ENCODE data around the gene ZNF438. TPM values are rescaled to one million over a fixed set of nuclear protein-coding genes. Genes with fewer than 3 reads are reported as not detected.

ZNF438 gene
- total RNA-seq, 2 experiments from 2014 or later, result 3.7 TPM

DNA sequence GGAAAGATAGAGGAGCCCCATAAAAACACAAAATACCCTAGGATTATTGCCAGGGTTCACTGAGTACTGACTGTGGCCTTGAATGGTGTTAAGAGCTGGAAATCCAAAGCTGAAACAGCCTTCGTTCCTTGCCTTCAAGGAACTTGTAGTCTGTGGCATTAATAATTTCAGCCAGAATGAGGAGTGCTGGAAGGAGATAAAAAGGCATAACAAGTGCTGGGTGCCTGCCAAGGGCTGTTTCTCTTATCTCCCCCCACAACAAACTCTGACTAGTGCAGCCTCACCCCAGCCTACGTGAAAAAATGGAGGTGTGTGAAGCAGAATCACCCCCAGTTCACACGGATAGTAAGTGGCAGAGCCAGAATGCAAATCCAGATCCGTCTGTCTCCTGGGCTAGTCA, 203.0 kb downstream of the ZNF438 start:
- intact Hi-C loops (cut with micrococcal nuclease), result no loop called here
- Mint-ChIP-seq H3K9me3 (no peaks in the 10 kb centered on the region), H3K36me3 (no peaks in the 10 kb centered on the region), H3K27ac (no peak overlapping the region), H3K4me1 (ENCODE audit: low read depth) (no peaks in the 10 kb centered on the region), H3K4me3 (no peak overlapping the region), H3K27me3 (no peaks in the 10 kb centered on the region)
- DNase-seq, result no peak
- ChIA-PET CTCF (no interaction called here), POLR2A (no interaction called here)

DNA sequence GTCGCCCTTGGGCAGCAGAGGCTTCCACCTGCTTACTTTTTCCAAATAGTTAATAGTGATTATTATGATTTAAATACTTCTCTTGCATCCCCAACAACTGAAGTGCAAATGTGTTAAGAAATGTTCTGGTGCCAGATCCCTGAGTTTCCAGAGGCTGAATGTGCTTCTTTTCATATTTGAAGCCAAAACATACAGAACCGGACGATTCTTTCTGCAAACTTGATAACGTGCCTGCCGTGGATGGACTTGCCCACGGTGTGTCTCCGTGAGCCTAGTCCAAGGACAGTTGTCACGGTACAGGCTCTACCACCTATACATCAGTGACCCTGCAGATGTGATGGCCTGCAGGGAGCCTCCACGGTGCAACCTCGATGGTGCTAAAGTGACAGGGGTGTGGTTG, 203.5 kb downstream of the ZNF438 start:
- intact Hi-C loops (cut with micrococcal nuclease), result no loop called here
- H3K27ac Mint-ChIP-seq, result no peak overlapping the region
- no peaks in the 10 kb centered on the region for H3K27me3 Mint-ChIP-seq
- no peaks in the 10 kb centered on the region for H3K36me3 Mint-ChIP-seq
- H3K4me1 Mint-ChIP-seq (ENCODE audit: low read depth), result no peaks in the 10 kb centered on the region
- DNase-seq, result no peak
- no peaks in the 10 kb centered on the region for H3K9me3 Mint-ChIP-seq
- ChIA-PET POLR2A (no interaction called here), CTCF (no interaction called here)
- H3K4me3 Mint-ChIP-seq, result no peak overlapping the region

- Mint-ChIP-seq H3K9me3 (no peaks in the 10 kb centered on the region), H3K4me1 (ENCODE audit: low read depth) (no peaks in the 10 kb centered on the region), H3K4me3 (no peak overlapping the region), H3K27ac (no peak overlapping the region), H3K36me3 (no peaks in the 10 kb centered on the region), H3K27me3 (no peaks in the 10 kb centered on the region)
- intact Hi-C loops (cut with micrococcal nuclease), result no loop called here
- DNase-seq, result no peak
- ChIA-PET CTCF (no interaction called here), POLR2A (no interaction called here)
Measured at GRCh38 chr10:30827531-30828120, 204.0 kb downstream of the ZNF438 start.

GRCh38 chr10:30826679-30827078, 205.0 kb downstream of the ZNF438 start:
- DNase-seq, result no peak
- Mint-ChIP-seq H3K27ac (no peak overlapping the region), H3K9me3 (no peaks in the 10 kb centered on the region), H3K4me3 (no peak overlapping the region), H3K36me3 (no peaks in the 10 kb centered on the region), H3K27me3 (no peaks in the 10 kb centered on the region), H3K4me1 (ENCODE audit: low read depth) (no peaks in the 10 kb centered on the region)
- CTCF ChIA-PET, result no interaction called here
- intact Hi-C loops (cut with micrococcal nuclease), result no loop called here
- POLR2A ChIA-PET, result no interaction called here

DNA sequence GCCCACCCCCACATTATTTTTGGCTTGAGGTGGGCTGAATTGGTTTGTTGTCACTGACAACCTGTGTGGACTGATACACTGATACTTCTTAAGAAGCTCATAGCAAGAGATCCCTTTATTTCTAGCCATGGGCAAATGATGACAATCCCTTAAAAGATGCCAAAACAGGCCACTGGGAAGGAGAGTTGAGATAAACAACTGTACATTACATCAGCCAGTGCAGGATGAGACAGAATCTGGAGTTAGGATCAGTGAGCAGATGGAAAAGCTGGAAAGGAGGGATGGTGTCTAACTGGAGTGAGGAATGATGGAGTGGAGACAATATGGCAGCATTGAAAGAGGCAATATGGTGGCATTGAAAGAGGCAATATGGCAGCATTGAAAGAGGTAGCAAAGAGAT, 206.2 kb downstream of the ZNF438 start:
- H3K4me3 Mint-ChIP-seq, result no peak overlapping the region
- ChIA-PET POLR2A (no interaction called here), CTCF (no interaction called here)
- no peaks in the 10 kb centered on the region for H3K36me3 Mint-ChIP-seq
- intact Hi-C loops (cut with micrococcal nuclease), result no loop called here
- no peaks in the 10 kb centered on the region for H3K27me3 Mint-ChIP-seq
- H3K27ac Mint-ChIP-seq, result no peak overlapping the region
- DNase-seq, result no peak
- H3K9me3 Mint-ChIP-seq, result no peaks in the 10 kb centered on the region
- H3K4me1 Mint-ChIP-seq (ENCODE audit: low read depth), result peaks cover under 1% of the 10 kb centered on the region

GRCh38 chr10:30825022-30825421, 206.6 kb downstream of the ZNF438 start:
- CTCF ChIA-PET, result no interaction called here
- H3K27me3 Mint-ChIP-seq, result no peaks in the 10 kb centered on the region

GRCh38 chr10:30823651-30824050, 208.0 kb downstream of the ZNF438 start:
- ChIA-PET CTCF (no interaction called here), POLR2A (no interaction called here)
- intact Hi-C loops (cut with micrococcal nuclease), result no loop called here

More at GRCh38 chr10:30825022-30825421, 206.6 kb downstream of the ZNF438 start:
- Mint-ChIP-seq H3K4me1 (ENCODE audit: low read depth) (peaks cover 5% of the 10 kb centered on the region), H3K4me3 (no peak overlapping the region), H3K9me3 (no peaks in the 10 kb centered on the region), H3K36me3 (no peaks in the 10 kb centered on the region), H3K27ac (no peak overlapping the region)
- POLR2A ChIA-PET, result no interaction called here
- no peak for DNase-seq
- intact Hi-C loops (cut with micrococcal nuclease), result no loop called here

GRCh38 chr10:30822693-30823465, 208.8 kb downstream of the ZNF438 start:
- H3K27me3 Mint-ChIP-seq, result no peaks in the 10 kb centered on the region
- peaks cover 5% of the 10 kb centered on the region for H3K4me1 Mint-ChIP-seq (ENCODE audit: low read depth)
- intact Hi-C loops (cut with micrococcal nuclease), result no loop called here
- no peaks in the 10 kb centered on the region for H3K36me3 Mint-ChIP-seq
- H3K4me3 Mint-ChIP-seq, result no peak overlapping the region
- H3K27ac Mint-ChIP-seq, result no peak overlapping the region
- CTCF ChIA-PET, result no interaction called here
- no peak for DNase-seq
- POLR2A ChIA-PET, result interaction anchor here (0.6 kb wide), 1 partner anchor 18 kb away, joined by 4 read pairs; no protein-coding TSS in a partner anchor
- no peaks in the 10 kb centered on the region for H3K9me3 Mint-ChIP-seq

More at GRCh38 chr10:30823651-30824050, 208.0 kb downstream of the ZNF438 start:
- no peak for DNase-seq
- Mint-ChIP-seq H3K36me3 (no peaks in the 10 kb centered on the region), H3K27ac (no peak overlapping the region), H3K9me3 (no peaks in the 10 kb centered on the region), H3K4me3 (no peak overlapping the region), H3K27me3 (no peaks in the 10 kb centered on the region), H3K4me1 (ENCODE audit: low read depth) (peaks cover 5% of the 10 kb centered on the region)

DNA sequence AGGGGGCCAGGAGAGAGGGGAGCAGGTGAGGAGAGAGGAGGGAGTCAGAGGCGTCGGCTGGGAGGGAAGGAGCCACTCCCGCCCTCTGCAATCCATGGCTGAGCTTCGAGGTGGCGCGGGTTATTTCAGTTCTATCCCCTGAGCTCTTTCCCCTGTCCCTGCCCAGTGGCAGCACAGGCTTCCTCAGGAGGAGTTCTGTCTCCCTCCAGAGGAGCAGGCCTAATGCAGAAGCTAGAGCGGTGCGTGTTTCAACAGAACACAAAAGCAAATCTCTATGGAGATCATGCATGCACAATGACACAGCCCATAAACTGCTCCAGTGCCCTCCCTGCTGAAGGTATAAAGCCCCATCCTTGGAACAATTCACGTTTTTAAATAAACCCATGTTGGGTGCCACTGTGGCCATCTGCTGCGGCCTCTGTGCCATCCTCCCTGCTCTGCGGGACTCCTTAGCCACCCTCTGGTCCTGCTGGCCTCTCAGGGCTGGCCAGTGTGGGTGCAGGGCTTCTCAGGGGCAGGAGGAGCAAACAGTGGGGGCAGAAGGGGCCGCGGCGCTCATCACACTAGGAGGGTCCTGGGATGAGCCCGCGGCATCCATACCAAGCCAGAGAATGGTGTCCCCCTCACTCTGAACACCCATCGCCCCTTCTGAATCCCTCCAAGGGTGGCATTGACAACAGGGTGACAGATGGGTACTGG, 209.5 kb downstream of the ZNF438 start:
- Mint-ChIP-seq H3K36me3 (no peaks in the 10 kb centered on the region), H3K27ac (no peak overlapping the region), H3K4me1 (ENCODE audit: low read depth) (peaks cover 5% of the 10 kb centered on the region), H3K27me3 (no peaks in the 10 kb centered on the region), H3K9me3 (no peaks in the 10 kb centered on the region), H3K4me3 (no peak overlapping the region)
- ChIA-PET POLR2A (interaction anchor here (0.6 kb wide), 1 partner anchor 19 kb away, joined by 4 read pairs; no protein-coding TSS in a partner anchor), CTCF (interaction anchor here (0.9 kb wide), 1 partner anchor 37 kb away, joined by 3 read pairs; no protein-coding TSS in a partner anchor)
- DNase-seq, result no peak
- intact Hi-C loops (cut with micrococcal nuclease), result no loop called here

DNA sequence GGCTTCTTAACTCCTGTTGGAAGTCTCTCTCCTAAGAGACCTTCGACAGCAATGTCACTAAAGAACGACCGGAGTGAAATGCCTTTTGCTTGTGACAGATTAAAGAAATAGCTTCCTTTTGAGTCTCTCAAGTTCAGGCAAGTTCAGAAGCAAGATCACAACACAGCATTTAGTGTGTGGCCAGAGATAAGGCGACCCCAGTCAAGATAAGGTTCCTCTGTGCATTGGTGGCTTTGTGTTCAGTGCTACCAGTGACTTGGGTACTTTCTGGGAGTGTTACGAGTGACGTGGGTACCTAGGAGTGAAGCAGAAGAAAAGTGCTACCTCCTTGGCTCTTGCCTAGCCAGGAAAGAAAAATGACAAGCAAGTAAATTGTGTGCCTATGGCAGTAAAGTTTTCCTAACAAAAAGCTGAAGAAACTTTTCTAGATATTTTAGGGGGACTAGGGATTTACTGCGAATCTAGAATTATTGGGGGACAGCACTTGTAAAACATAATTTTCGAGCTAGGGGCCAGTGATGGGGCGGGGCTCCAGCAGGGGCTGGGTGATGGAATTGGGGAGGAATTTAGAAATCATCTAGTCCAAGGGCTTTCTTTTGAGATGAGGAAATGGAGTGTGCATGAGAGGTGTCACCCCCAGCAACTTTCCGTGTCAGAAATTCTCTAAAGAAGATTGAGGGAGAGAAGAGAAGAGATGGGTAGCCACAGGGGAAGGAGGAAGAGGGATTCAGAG, 210.2 kb downstream of the ZNF438 start:
- ChIA-PET CTCF (interaction anchor here (0.9 kb wide), 1 partner anchor 37 kb away, joined by 3 read pairs; no protein-coding TSS in a partner anchor), POLR2A (no interaction called here)
- DNase-seq, result no peak
- Mint-ChIP-seq H3K27ac (no peak overlapping the region), H3K4me1 (ENCODE audit: low read depth) (peaks cover 5% of the 10 kb centered on the region), H3K4me3 (no peak overlapping the region), H3K27me3 (no peaks in the 10 kb centered on the region), H3K9me3 (no peaks in the 10 kb centered on the region), H3K36me3 (no peaks in the 10 kb centered on the region)
- intact Hi-C loops (cut with micrococcal nuclease), result no loop called here

DNA sequence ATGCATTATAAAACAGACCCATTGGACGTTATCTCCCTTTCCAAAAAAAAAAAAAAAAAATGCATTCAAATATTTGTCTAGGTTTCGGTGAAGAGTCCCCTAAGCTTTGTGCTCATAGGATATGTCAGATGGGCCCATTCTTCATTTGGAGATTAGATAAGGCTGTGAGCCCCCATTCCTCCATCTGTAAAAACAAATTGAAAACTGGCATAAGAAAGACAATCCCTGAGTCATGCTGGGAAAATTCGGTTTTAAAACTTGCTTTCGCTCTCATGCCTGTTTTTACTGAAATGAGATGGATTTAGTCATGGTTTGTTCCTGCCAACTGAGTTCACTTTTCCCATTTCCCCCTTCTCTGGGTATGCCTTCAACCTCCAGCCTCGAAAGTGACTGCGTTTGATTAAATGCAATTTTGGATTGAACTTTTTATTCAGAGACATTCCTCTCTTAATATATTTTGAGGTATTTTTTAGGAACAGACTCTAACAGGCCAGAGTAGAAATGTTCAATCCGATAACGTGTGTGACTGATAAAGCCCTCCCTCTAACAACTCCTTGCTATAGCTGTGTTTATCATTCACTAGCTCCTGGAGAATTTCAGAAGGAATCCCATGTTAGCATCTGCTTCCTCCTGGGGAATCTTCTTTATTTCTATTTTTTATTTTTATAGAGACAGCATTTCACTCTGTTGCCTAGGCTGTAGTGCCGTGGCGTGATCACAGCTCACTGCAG, 211.2 kb downstream of the ZNF438 start:
- H3K9me3 Mint-ChIP-seq, result no peaks in the 10 kb centered on the region
- H3K4me1 Mint-ChIP-seq (ENCODE audit: low read depth), result peaks cover 5% of the 10 kb centered on the region
- ChIA-PET CTCF (no interaction called here), POLR2A (no interaction called here)
- intact Hi-C loops (cut with micrococcal nuclease), result no loop called here
- H3K36me3 Mint-ChIP-seq, result no peaks in the 10 kb centered on the region
- no peak for DNase-seq
- no peaks in the 10 kb centered on the region for H3K27me3 Mint-ChIP-seq
- H3K27ac Mint-ChIP-seq, result no peak overlapping the region
- no peak overlapping the region for H3K4me3 Mint-ChIP-seq
